ENCODE data around the gene CEP290. TPM values are rescaled to one million over a fixed set of nuclear protein-coding genes. Genes with fewer than 3 reads are reported as not detected.

Gene CEP290
- total RNA-seq, 1 donor from 2014 or later, result 27.5 TPM

GRCh38 chr12:88029093-88029665 lies 112.7 kb downstream of the CEP290 start, which contains the start of gene C12orf50:
Gene C12orf50 (minus strand): TSS chr12:88029401. CDS start chr12:88026962, 2,439 bp downstream.
- H3K27ac Mint-ChIP-seq (ENCODE audit: unreplicated experiment), result no peak within 1 kb of the TSS
- no peaks in the 10 kb centered on the region for H3K27me3 Mint-ChIP-seq (ENCODE audit: low read depth)
- H3K4me3 Mint-ChIP-seq, result no peak within 1 kb of the TSS
- no peaks in the 10 kb centered on the region for H3K4me1 Mint-ChIP-seq
- no peak for DNase-seq (ENCODE audit: low read depth, low spot score)
- H3K9me3 Mint-ChIP-seq, result peaks cover 6% of the 10 kb centered on the region
- no peaks in the 10 kb centered on the region for H3K36me3 Mint-ChIP-seq (ENCODE audit: low read depth)
- TF ChIP-seq, protein P1, sequence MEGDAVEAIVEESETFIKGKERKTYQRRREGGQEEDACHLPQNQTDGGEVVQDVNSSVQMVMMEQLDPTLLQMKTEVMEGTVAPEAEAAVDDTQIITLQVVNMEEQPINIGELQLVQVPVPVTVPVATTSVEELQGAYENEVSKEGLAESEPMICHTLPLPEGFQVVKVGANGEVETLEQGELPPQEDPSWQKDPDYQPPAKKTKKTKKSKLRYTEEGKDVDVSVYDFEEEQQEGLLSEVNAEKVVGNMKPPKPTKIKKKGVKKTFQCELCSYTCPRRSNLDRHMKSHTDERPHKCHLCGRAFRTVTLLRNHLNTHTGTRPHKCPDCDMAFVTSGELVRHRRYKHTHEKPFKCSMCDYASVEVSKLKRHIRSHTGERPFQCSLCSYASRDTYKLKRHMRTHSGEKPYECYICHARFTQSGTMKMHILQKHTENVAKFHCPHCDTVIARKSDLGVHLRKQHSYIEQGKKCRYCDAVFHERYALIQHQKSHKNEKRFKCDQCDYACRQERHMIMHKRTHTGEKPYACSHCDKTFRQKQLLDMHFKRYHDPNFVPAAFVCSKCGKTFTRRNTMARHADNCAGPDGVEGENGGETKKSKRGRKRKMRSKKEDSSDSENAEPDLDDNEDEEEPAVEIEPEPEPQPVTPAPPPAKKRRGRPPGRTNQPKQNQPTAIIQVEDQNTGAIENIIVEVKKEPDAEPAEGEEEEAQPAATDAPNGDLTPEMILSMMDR (conservative IDR thresholded peaks at IDR 0.05), result no peak

GRCh38 chr12:88026196-88026595 lies 115.7 kb downstream of the CEP290 start:
- H3K4me3 Mint-ChIP-seq, result no peak overlapping the region

DNA sequence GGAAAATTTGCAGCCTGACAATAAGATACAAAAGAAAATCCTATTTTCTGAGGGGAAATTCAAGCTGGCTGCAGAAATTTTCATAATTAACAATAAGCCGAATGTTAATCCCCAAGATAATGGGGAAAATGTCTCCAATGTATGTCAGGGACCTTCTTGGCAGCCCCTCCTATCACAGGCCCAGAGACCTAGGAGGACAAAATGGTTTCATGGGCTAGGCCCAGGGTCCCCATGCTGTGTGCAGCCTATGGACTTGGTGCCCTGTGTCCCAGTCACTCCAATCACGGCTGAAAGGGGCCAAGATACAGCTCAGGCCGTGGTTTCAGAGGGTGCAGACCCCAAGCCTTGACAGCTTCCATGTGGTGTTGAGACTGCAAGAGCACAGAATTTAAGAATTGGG lies 123.9 kb downstream of the CEP290 start:
- TF ChIP-seq, protein P1 (conservative IDR thresholded peaks at IDR 0.05), result no peak
- Mint-ChIP-seq H3K9me3 (peaks cover 20% of the 10 kb centered on the region), H3K27ac (ENCODE audit: unreplicated experiment) (no peak overlapping the region), H3K27me3 (ENCODE audit: low read depth) (no peaks in the 10 kb centered on the region), H3K36me3 (ENCODE audit: low read depth) (peaks cover 10% of the 10 kb centered on the region), H3K4me1 (no peaks in the 10 kb centered on the region), H3K4me3 (no peak overlapping the region)
- no peak for DNase-seq (ENCODE audit: low read depth, low spot score)

More at GRCh38 chr12:88026196-88026595, 115.7 kb downstream of the CEP290 start:
- Mint-ChIP-seq H3K4me1 (no peaks in the 10 kb centered on the region), H3K27ac (ENCODE audit: unreplicated experiment) (no peak overlapping the region), H3K9me3 (peaks cover 5% of the 10 kb centered on the region), H3K36me3 (ENCODE audit: low read depth) (no peaks in the 10 kb centered on the region), H3K27me3 (ENCODE audit: low read depth) (no peaks in the 10 kb centered on the region)
- DNase-seq (ENCODE audit: low read depth, low spot score), result no peak
- TF ChIP-seq, protein P1 (conservative IDR thresholded peaks at IDR 0.05), result no peak

DNA sequence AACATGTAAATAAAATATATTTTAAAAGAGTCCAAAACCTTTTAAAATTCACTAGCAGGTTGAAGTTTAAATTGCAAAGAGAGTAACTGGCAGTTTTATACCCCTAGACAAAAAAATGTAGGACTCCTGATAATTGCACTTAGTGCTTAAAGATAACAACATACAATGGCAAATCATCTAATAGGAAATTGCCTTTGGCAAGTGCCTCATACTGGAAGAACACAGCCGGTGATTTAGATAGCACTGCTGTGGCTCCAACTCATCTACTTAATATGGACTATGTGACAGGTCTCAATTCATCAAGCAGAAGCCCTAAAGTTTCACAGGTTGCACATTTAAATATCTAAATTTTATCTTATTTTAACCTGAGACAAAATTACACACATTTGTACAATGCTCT lies 126.1 kb downstream of the CEP290 start:
- Mint-ChIP-seq H3K27me3 (ENCODE audit: low read depth) (no peaks in the 10 kb centered on the region), H3K4me1 (no peaks in the 10 kb centered on the region)
- no peak for DNase-seq (ENCODE audit: low read depth, low spot score)

GRCh38 chr12:88011755-88012154 lies 130.1 kb downstream of the CEP290 start:
- no peaks in the 10 kb centered on the region for H3K4me1 Mint-ChIP-seq
- TF ChIP-seq, protein P1 (conservative IDR thresholded peaks at IDR 0.05), result no peak
- no peak overlapping the region for H3K27ac Mint-ChIP-seq (ENCODE audit: unreplicated experiment)
- H3K4me3 Mint-ChIP-seq, result no peak overlapping the region
- H3K36me3 Mint-ChIP-seq (ENCODE audit: low read depth), result no peaks in the 10 kb centered on the region
- H3K27me3 Mint-ChIP-seq (ENCODE audit: low read depth), result no peaks in the 10 kb centered on the region
- H3K9me3 Mint-ChIP-seq, result peaks cover 2% of the 10 kb centered on the region
- no peak for DNase-seq (ENCODE audit: low read depth, low spot score)

More for the DNA sequence above, 126.1 kb downstream of the CEP290 start:
- TF ChIP-seq, protein P1 (conservative IDR thresholded peaks at IDR 0.05), result no peak
- H3K36me3 Mint-ChIP-seq (ENCODE audit: low read depth), result peaks cover 8% of the 10 kb centered on the region
- peaks cover 16% of the 10 kb centered on the region for H3K9me3 Mint-ChIP-seq
- H3K4me3 Mint-ChIP-seq, result no peak overlapping the region
- no peak overlapping the region for H3K27ac Mint-ChIP-seq (ENCODE audit: unreplicated experiment)

Measured in neural crest cell (in vitro differentiated cells).